GM21447 (cell line): ENCODE data around the gene LUZP2.

Source experiments
- ATAC-seq: cut with Tn5 transposase; IDR thresholded peaks from one replicate; pipeline ENCODE4 v1.9.1; 2021; ENCODE audit not compliant: unreplicated experiment

Gene LUZP2

DNA sequence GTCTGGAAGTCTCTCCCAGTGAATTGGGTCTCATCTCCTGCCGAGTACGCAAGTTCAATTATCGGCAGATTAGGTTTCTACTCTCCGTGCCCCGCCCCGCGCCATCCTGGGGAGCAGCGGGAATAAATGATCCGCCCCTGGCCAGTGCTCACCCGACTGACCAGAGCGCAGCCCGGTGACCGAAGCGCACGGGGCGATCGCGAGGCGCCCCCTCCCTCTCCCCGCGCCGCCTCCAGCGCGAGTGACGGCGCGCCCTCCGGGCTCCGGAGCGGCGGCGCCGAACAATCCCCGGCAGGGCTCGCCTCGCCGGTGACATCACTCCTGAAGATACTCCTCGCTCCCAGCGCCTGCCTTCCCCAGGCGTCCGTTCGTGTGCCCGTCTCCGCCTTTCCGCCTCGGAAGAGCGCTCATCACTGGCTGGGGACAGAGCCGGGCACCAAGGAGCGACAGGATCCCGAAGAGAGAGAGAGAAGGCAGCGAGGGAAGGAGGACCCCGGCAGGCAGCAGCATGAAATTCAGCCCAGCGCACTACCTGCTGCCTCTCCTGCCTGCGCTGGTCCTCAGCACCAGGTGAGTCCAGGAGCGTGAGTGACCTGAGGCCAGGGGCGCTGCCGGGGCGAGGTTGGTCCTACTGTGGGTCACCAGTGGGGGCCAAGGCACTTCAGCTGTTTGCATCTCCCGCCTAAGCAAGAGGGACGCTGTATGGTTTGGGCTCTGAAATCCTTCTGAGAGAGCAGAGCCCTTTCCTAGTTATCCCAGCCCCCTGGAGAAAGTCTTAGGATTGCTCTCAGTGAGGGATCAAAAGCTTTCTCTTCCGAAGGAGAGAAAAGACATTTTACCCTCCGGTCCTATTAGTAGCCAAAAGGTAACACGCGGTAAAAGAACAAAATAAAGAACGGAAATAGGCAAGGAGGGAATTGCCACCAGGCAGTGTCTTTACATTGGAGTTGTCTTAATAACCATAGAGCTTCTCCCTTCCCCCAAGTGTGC lies at the start of gene LUZP2:
Gene LUZP2, plus strand, starts transcription at position 318 of the 990 bp plus-strand sequence.
- ATAC-seq, result no peak

DNA sequence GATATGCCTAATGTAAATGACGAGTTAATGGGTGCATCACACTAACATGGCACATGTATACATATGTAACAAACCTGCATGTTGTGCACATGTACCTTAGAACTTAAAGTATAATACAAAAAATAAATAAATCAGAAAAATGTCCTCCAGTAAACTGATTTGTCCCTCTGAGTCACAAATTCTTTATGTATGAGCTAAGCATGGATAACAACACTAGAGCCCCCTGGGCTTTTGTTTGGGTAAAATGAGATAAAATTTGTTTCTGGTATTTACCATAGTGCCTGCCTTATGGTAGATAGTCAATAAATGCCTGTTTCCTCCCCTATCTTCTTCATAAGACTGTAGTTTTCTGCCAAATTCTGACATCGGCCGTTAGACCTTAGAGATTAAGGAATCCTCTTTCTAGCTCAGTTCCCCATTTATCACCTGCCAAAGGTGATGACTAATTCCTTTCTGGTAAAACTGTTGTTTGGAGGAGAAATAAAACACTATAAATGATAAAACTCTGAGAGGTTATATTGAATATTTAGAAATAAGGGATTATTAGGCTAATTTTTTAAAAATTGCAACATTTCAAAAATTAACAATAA lies 43.6 kb upstream of the LUZP2 start:
- ATAC-seq, result no peak

DNA sequence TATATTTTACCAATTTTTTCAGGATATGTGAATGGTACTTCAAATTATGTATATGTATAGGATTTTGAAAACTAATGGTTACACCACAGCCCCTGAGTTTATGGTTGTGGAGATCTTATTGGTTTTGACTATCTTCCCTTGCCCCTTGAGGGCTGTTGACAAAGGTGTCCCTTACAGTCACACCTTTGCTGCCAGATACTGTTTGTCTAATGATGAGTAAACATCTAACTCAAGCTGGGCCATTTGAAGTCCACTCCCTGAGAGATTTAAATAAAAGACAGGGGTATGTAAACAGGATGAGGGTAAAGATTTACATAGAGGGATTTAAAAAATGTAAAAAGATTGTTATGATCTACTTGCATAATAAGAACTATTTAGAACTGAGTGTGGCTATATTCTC lies 38.9 kb upstream of the LUZP2 start:
- no peak for ATAC-seq

DNA sequence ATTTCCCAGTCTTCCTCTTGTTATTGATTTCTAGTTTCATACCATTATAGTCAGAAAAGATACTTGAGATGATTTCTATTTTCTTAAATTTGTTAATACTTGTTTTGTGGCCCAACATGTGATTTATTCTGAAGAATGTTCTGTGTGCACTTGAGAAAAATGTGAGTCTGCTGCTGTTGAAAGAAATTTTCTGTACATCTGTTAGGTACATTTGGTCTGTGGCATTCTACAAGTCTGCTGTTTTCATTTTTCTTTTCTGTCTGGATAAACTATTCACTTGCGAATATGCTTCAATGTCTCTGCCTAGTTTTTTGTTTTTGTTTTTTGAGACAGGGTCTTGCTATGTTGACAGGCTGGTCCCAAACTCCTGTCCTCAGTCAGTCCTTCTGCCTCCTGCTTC lies 26.4 kb upstream of the LUZP2 start:
- no peak for ATAC-seq

DNA sequence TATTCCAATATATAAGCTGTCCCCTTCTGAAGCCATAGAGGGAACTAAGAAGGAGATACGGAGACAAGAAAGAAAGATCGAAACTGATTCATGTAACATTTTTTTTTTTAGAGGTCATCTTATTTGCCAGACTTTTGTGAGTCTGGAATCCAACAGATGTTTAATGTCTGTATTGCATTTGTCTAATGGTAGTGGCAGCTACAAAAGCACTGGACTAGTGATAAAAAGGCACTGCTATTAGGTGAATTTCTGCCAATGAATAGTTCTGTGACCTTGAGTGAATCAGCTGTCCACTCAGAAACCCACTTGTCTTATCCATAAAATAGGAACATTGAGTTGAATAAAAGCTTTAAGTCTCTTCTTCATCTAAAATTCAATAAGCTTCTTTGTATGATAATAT lies 25.8 kb upstream of the LUZP2 start:
- ATAC-seq, result no peak

DNA sequence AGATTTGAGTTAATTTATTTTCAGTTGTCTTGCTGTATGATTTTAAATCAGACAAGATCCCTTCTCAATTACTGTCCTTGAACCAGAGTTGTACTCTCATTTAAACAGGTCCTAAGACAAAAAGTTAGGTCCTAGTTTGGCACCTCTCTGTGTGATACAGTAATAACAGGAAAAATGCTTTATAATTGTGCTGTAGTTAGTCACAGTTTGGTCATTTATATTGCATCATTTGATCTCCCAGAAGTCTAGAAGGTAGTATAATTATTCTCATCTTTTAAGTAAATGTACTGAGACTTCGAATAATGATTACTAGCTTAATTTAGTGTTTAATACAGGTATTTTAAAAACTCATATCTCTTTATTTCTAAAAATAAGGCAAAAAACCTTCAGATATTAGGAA lies 18.1 kb upstream of the LUZP2 start:
- ATAC-seq, result no peak

DNA sequence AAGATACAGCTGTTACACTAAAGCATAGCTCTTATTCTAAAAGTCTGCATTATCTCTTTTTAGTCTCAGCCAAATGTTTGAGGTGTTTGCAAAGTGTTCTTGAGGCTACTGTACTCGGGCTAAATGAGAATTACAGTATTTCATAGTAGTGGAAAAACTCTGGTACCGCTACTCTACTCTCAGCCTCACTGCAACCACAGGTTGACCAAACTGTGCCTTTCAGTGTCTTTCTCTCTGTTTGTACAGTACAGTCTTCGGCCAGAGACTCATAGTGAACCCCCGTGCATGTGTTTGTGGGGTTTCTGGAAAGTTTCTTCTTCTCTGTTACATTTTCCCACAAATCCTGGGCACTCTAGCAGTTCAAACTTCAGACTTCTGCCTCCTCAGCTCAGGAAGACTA lies 7.4 kb upstream of the LUZP2 start:
- ATAC-seq, result no peak

DNA sequence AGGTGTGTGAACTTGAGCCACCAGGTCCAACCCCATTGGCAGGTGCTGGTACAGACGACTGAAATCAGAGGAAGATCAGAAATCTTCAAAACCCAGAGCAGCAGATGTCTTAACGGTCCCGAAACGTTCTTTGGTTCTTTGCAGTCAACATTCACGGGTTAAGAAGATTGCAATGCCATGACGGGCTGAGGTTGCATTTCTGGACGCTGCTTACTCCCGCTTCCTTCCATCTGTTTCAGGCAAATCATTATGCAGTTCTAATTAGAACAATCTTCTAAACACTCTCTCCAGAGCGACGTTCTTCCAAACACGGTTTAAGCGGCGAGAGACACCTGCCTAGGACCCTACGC lies 492 bp upstream of the LUZP2 start:
- no peak for ATAC-seq

DNA sequence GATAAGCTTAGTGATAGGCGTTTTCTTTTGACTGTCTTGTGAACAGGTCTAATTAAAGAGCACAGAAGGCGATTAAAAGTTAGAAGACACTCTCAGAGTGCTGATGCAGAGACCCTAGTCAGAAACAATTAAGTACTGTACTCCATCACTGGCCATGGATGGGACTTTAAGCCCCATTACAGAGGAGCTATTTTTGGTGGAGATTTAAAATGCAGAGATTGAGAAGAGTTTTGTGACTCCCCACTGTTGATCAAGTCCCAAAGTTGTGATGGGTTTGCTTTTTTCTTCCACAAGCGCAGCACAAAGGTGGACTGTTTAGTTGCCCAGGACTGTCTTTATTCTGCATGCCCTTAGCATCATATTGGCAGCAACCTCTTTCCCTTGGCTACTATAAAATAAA lies 978 bp downstream of the LUZP2 start:
- ATAC-seq, result no peak

DNA sequence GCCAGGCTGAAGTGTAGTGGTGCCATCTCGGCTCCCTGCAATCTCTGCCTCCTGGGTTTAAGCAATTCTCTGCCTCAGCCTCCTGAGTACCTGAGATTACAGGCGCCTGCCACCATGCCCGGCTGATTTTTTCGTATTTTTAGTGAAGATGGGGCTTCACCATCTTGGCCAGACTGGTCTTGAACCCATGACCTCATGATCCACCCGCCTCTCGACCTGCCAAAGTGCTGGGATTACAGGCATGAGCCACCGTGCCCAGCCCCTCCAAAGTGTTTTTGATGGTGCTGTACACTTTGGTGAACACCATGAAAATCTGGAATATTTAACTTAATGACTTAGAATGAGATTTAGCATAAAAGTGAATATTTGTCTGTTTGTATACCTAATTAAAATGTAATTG lies 5.6 kb downstream of the LUZP2 start:
- ATAC-seq, result no peak

DNA sequence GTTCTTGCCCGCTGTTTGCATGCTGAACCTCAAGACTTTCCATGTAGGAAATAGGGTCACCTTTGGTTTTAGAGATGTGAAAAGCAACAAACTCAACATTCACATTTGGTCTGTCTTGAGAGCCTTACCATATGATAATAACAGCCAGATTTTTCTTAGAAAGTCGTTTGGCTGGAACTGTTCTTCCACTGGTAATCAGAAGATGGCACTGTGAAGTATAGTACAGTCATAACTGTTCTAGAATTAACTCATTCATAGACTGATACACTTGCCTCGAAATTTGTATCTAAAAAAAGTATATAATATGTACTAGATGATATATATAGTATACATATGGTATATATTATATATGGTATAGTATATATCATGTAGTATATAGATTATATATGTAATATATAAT lies 12.3 kb downstream of the LUZP2 start:
- no peak for ATAC-seq

DNA sequence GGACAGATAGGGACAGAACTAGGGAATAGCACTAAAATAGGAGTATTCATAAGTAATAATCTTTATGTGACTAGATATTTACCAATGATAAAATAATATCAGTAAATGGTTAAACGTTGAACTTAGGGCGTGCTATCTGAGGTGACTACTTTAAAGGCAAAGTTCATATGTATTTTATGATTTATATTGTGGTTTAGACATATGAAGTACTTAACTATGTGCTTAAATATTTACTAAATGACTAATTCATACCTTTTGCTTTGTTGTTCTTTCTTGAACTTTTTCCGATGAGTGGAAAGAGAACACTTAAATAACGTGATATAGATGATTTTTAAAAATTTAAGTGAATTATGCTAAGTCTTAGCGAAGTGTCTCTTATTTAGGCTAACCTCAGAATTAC lies 14.7 kb downstream of the LUZP2 start:
- no peak for ATAC-seq

DNA sequence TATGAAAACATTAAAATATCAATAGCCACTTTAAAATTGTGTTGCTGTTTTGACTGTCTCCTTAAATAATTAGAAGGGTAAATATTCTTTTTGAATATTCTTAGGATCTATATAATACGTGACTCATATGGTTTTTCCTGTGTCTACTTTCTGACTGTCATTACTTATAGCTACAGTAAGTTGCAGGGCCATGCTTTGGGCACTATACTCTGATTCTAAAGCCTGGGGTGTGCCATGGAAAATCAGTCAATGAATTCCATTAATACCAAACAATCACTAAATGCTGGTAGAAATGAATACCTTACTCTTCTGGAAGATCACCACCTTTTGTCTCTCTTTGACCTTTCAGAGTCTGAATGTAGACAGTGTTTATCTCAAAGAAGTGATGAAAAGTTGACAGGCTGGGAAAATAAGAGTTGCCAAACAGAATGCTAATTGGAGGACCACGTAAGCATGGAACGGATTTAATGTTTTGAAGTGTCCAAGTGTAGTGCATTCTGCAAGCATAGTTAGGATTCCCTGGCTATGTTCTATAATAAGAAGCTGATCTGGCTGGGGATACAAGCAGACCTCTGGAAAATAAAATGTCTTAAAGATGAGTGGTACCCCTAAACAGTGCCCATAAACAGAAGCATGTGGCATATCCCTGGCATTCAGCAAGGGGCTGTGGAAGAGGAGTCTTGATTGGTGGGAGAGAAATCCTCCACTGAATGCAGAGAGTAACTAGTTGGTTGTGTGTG lies 16.8 kb downstream of the LUZP2 start:
- ATAC-seq, result no peak

DNA sequence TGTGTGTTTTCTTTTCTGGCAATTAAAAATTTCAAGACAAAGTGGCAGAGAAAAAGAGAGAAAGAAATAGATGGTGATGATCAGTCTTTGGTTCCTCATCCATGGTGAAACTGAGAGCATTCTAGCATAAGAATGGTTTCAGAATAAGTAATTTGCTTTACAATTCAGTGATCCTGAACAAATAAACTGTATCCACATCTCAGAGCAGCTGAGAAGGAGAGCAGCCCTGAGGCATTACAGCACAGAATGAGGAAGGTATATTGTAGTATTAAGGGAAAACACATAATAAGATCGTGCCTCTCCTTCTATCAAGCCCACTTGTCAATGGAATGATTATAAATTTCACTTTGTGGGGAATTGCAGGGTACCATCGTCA lies 17.4 kb downstream of the LUZP2 start:
- peak; percentile 76 for ATAC-seq

DNA sequence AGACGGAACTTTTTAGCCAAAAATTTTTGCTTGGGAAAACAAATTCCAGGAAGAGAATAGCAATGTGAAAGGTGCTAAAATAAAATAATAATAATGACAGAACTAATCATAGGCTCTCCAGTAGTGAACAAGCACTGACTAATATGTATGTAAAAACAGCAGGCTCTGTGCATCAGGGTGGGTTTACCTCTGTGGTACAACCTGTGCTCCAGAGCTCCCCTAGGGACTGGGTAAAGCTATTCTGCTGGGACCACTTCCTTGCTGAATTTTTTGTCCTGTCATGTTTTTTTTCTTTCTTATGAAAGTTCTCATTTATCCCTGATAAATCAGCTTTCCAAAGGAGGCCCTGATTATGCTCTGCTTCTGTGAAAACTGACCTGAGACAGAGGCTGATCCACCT lies 18.8 kb downstream of the LUZP2 start:
- ATAC-seq, result no peak

DNA sequence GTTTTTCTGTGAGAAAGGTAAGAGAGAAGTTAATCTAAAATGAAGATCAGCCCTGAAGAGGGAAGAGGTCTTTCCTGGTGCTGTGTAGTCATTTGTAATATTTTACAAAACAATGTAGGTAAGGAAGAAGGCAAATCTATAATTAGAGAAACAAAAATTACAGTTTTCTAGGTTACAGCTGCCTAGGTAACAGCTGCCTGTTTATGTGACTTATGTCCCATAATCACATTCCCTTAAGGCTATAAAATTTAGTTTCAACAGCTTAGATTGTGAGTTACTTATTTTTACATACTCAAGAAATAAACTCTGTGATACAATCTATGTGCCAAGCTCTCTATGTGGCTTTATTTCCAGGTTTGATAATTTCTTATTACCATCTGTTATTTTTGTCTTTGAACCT lies 19.8 kb downstream of the LUZP2 start:
- no peak for ATAC-seq

DNA sequence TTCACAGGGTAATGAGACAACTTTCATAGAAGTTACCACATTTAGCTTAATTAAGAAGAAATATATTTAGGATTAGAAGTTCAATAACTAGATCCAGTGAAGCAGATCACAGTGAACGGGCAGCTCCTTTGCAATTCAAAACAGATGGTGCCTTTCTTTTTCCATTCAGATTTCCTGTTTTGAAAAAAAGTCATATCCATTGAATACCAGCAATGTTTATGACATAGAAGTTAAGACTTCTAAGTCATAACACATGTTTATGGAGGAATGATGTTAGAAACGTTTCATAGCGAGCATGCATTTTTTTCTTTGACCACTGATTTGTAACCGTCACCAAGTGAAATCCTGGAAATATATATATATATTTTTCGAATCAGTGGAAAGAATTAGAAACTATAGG lies 24.7 kb downstream of the LUZP2 start:
- no peak for ATAC-seq

DNA sequence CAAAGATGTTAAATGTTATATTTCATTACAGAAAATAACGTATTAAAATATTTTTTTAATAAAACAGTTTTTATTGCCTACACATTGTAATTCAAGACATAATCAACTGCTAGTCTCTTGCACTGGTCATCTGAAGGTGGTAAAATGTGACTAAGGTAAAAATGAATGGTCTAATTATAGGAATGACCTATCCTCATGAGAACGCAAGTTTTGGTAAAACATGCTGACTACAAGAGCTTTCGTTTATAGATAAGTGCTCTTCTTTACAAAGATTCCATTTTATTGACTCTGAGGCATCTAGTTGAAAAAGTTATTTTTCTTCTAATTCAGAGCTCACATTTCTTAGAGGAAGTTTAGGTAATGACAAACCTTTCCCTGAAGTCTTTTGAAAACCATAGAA lies 27.3 kb downstream of the LUZP2 start:
- ATAC-seq, result no peak

DNA sequence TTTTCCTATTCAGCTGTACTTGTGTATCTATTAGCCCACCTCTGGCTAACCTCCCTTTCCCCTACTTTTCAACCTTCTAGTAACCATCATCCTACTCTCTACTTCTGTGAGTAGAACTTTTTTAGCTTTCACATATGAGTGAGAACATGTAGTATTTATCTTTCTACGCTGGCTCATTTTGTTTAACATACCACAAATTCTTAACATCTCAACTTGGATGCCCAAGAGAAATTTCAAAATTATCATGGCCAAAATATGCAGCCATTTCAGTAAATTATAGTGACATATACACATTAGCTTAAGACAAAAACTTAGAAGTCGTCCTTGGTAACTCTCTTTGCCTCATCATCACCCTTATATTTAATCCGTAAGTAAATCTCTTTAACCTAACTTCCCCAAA lies 34.7 kb downstream of the LUZP2 start:
- no peak for ATAC-seq

DNA sequence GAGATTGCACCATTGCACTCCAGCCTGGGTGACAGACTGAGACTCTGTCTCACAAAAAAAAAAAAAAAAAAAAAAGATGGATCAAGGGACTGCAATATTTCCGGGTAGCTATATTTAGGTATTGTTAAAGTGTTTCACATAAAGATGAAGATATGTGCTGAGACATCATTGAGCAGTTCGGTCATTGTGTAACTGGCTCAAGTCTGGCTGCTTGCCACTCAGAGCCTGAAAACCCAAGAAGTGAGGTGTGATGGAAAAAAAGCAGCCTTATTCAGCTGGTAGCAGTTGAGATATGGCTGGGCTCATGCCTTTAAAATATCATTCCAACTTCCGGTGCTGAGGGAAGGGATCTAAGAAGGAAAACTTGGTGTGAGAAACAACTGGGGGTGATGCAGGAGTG lies 46.9 kb downstream of the LUZP2 start:
- ATAC-seq, result no peak

DNA sequence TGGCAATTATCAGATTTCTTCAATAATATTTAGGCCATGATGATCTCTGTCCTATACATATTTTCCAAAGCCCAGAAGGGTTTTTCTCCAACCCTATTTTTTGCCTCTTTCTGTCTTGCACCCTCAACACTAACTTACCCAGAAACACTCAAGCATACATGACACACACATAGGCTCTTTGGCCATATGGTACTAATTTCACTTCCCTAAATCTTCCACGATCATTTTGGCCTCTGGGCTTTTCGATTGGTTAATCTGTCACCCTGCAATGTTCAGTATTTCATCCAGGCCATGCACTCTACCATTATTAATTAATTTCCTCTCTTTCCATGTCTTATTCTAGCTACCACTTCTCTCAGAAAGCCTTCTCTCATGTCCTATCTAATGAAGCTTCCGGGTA lies 59.8 kb downstream of the LUZP2 start:
- ATAC-seq, result no peak

DNA sequence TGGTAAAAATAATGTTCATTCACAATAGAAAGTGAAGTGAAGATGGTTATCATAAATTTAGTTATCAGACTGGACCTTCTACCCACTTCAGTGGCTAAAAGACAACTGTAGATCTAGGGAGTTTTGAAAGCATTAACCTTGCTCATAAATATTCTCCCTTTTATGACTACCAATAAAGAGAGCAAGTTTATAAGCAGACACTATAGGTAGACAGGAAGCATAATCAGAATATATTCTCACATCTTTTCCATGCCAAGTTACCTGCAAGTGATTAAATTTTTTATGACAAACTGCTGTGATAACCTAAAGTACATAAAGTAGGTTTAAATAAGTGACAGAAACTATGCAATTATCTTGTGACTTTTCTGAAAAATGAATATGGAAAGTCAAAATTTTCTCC lies 62.5 kb downstream of the LUZP2 start:
- no peak for ATAC-seq
